T-helper 1 cell treated with Interleukin-12 subunit alpha and Interleukin-12 subunit beta and Interleukin-4 antibody, amounts not matched to agents 30 μg/mL and 1 μg/mL, for 36 hours (primary cell): Measurements from ENCODE around the gene STPG4.
A peak's percentile ranks its signal among the peaks of the same experiment; 100 is the strongest.

Experiments
- H3K27ac Mint-ChIP-seq: one replicate; pipeline ENCODE4 v1.8.0; 2021; ENCODE audit warnings: mild to moderate bottlenecking, mixed read lengths
- H3K27me3 Mint-ChIP-seq: one replicate; pipeline ENCODE4 v1.8.0; 2021; ENCODE audit warnings: low read depth, mixed read lengths
- H3K36me3 Mint-ChIP-seq: one replicate; pipeline ENCODE4 v1.8.0; 2021; ENCODE audit warnings: low read depth, mixed read lengths
- H3K4me1 Mint-ChIP-seq: one replicate; pipeline ENCODE4 v1.8.0; 2021; ENCODE audit warnings: low read depth, mixed read lengths
- H3K4me3 Mint-ChIP-seq: one replicate; pipeline ENCODE4 v1.8.0; 2021; ENCODE audit warnings: mild to moderate bottlenecking, moderate library complexity, mixed read lengths
- H3K9me3 Mint-ChIP-seq: one replicate; pipeline ENCODE4 v1.8.0; 2021; ENCODE audit warnings: mixed read lengths

STPG4 gene

GRCh38 chr2:47057687-47058002 is 97.5 kb downstream of the STPG4 start:
- peaks cover 31% of the 10 kb centered on the region for H3K36me3 Mint-ChIP-seq

DNA sequence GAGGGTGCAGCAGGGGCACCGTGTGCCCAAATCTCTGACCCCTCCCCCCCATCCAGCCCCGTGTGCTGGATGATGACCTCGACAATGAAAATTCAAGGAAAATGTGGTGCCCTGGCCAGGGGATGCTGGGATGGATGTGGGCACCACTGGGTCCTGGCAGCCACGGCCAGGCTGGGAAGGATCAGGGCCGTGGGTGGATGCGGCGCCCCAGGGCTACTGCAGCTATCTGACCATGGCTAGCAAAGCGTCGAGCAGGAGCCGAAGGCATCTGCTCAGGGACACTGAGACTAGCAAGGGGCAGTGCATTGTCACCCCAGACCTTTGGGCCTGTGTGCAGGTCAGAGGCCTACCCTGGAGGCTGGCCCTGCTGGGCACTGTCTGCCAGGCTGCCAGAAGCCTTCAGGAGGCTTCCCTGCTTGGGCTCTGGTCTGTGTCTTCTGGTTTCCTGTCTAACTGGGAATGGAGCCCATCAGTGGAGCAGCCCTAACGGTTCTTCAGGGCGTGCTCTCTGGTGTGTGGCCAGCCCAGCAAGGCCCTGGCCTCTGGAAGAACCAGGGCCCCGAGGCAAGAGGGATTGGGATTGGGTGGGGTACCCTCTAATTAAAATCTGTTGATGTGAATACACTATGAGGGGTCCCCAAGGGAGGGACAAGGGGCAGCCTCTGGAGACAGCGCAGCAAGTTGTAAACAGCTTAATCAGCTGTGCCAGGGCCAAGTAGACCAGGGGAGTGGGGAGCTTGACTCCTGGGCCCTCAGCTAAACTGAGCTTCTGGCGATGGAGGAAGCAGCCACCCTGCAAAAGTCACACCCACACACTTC is 98.0 kb downstream of the STPG4 start:
- peaks cover 18% of the 10 kb centered on the region for H3K4me1 Mint-ChIP-seq
- peaks cover 34% of the 10 kb centered on the region for H3K36me3 Mint-ChIP-seq
- H3K9me3 Mint-ChIP-seq = no peaks in the 10 kb centered on the region
- H3K27me3 Mint-ChIP-seq = no peaks in the 10 kb centered on the region
- no peak overlapping the region for H3K4me3 Mint-ChIP-seq
- peak overlapping the region; percentile 57 for H3K27ac Mint-ChIP-seq

More at GRCh38 chr2:47057687-47058002, 97.5 kb downstream of the STPG4 start:
- Mint-ChIP-seq H3K9me3 (no peaks in the 10 kb centered on the region), H3K4me3 (no peak overlapping the region), H3K4me1 (peaks cover 18% of the 10 kb centered on the region), H3K27me3 (no peaks in the 10 kb centered on the region), H3K27ac (peak overlapping the region; percentile 57)

DNA sequence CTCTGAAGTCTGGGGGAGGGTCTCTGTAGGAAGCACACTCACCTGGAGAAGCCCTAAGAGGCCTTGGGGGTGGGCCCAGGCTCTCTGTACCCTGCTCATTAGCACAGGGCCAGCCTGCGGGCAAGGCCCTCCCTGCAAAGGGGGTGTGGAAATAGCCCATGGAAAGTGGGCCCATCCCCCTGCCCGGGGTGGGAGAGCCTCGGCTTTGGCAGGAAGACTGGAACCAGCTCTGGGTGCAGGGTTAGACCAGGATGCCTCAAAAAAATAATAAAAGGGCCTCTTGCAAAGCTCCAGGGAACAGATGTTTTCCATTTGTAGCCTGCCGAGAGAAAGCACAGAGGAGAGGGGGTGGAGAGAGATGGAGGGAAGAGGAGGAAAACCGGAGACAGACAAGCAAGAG is 98.7 kb downstream of the STPG4 start:
- Mint-ChIP-seq H3K36me3 (peaks cover 39% of the 10 kb centered on the region), H3K4me3 (no peak overlapping the region), H3K4me1 (peaks cover 18% of the 10 kb centered on the region), H3K27me3 (no peaks in the 10 kb centered on the region), H3K9me3 (no peaks in the 10 kb centered on the region), H3K27ac (peak overlapping the region; percentile 41)

DNA sequence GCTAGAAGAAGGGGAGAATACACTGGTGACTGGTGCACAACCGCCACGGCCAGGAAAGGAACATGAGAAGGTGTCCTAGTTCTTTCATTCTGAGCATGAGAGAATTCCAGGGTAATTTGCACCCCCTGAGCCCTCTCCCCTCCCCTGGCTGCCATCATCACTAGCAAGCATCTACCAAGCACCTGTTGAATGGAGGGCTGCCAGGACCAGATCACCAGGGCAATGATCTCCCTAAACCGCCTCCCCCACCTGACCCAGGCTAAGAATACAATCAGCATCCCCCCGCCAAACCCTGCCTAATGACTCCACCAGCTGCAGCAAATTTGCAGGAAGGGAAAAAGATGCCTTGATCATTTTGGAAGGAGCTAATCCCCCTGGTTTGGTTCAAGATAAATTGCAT is 100.2 kb downstream of the STPG4 start:
- Mint-ChIP-seq H3K27ac (no peak overlapping the region), H3K27me3 (no peaks in the 10 kb centered on the region), H3K9me3 (no peaks in the 10 kb centered on the region), H3K4me1 (peaks cover 18% of the 10 kb centered on the region), H3K36me3 (peaks cover 37% of the 10 kb centered on the region), H3K4me3 (no peak overlapping the region)

GRCh38 chr2:47054036-47054555 is 101.0 kb downstream of the STPG4 start:
- Mint-ChIP-seq H3K9me3 (no peaks in the 10 kb centered on the region), H3K36me3 (peaks cover 34% of the 10 kb centered on the region), H3K27me3 (no peaks in the 10 kb centered on the region), H3K4me1 (peaks cover 18% of the 10 kb centered on the region), H3K4me3 (no peak overlapping the region), H3K27ac (no peak overlapping the region)

GRCh38 chr2:47052847-47053246 is 102.3 kb downstream of the STPG4 start:
- Mint-ChIP-seq H3K9me3 (no peaks in the 10 kb centered on the region), H3K36me3 (peaks cover 39% of the 10 kb centered on the region), H3K27me3 (no peaks in the 10 kb centered on the region), H3K4me3 (no peak overlapping the region), H3K4me1 (peaks cover 15% of the 10 kb centered on the region), H3K27ac (no peak overlapping the region)

- Mint-ChIP-seq H3K4me1 (peaks cover 8% of the 10 kb centered on the region), H3K9me3 (no peaks in the 10 kb centered on the region), H3K27me3 (no peaks in the 10 kb centered on the region), H3K27ac (no peak overlapping the region), H3K36me3 (peaks cover 37% of the 10 kb centered on the region), H3K4me3 (no peak overlapping the region)
Observed at GRCh38 chr2:47051562-47051961, 103.5 kb downstream of the STPG4 start.

- H3K4me1 Mint-ChIP-seq = peaks cover 4% of the 10 kb centered on the region
- H3K4me3 Mint-ChIP-seq = no peak overlapping the region
- peaks cover 34% of the 10 kb centered on the region for H3K36me3 Mint-ChIP-seq
- no peaks in the 10 kb centered on the region for H3K9me3 Mint-ChIP-seq
- no peak overlapping the region for H3K27ac Mint-ChIP-seq
- no peaks in the 10 kb centered on the region for H3K27me3 Mint-ChIP-seq
Observed at GRCh38 chr2:47050762-47051161, 104.3 kb downstream of the STPG4 start.

DNA sequence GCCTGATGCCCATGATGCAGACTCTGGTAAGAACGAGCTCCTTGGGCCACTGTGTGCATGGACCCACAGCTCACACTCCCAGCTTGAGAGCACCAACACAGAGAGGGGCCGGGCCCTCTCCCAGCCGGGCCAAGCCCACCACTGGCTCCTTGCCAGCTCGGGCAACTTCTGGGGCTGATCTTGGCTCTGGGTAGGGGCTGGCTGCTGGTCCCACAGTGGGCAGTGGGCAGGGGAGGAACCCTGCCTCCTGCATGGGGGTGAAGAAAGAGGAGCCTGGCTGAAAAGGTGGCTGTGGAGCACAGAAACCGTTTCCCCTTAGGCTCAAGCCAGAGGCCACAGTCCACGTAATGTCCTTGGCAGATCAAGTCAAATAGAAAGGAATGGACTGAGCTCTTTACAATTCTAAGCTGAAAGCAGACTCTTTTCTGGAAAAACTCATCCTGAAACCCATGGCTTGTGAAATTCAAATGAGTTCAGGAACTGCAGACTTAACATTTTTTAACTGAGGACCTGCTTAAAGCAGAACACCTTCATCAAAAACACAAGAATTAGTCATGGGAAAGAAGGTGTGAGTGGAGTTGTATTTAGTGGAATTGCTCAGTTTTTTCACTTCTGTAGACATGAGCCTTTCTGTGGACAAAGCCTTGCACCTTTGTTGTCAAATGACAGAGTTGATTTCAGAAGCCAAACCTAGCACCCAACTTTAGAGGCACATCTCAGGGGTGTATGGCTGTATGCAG is 104.9 kb downstream of the STPG4 start:
- no peaks in the 10 kb centered on the region for H3K9me3 Mint-ChIP-seq
- H3K27ac Mint-ChIP-seq = no peak overlapping the region
- H3K4me1 Mint-ChIP-seq = peaks cover 2% of the 10 kb centered on the region
- H3K27me3 Mint-ChIP-seq = no peaks in the 10 kb centered on the region
- H3K4me3 Mint-ChIP-seq = no peak overlapping the region
- H3K36me3 Mint-ChIP-seq = peaks cover 34% of the 10 kb centered on the region

- Mint-ChIP-seq H3K9me3 (no peaks in the 10 kb centered on the region), H3K27me3 (no peaks in the 10 kb centered on the region), H3K4me3 (no peak overlapping the region), H3K27ac (no peak overlapping the region), H3K36me3 (peaks cover 35% of the 10 kb centered on the region), H3K4me1 (peaks cover 1% of the 10 kb centered on the region)
Observed at GRCh38 chr2:47049502-47049901, 105.6 kb downstream of the STPG4 start.

DNA sequence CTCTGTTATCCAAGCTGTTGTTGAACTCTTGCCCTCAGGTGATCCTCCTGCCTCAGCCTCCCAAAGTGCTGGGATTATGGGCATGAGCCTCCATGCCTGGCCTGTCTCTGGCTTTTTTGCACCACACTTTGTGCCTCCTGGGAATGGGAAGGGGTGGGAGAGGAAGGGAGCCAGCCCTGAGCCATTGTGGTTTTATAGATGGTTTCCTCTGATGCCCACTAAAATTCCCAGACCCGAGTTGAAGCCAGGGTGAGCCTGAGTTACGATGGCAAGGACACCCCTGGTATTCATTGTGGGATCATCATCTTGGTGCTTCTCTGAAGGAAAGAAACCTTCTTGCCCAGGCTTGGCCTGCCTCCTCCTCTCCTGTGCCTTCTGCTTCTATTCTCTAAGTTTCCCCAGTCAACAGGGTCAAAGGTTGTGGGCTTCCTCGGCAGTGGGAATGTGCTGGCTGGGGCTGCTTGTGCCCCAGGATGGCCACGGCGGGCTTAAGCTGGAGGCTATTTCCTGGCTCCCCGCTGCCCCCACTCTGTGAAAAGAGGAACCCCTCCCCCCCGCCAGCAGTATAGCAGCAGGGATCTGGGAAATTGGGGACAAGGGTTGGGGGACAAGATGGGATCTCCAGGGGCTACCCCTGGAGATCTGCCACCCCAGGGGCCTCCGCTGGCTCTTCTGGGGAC is 106.2 kb downstream of the STPG4 start:
- Mint-ChIP-seq H3K36me3 (peaks cover 37% of the 10 kb centered on the region), H3K9me3 (no peaks in the 10 kb centered on the region), H3K27me3 (no peaks in the 10 kb centered on the region), H3K4me1 (peaks cover 5% of the 10 kb centered on the region), H3K4me3 (no peak overlapping the region), H3K27ac (no peak overlapping the region)

DNA sequence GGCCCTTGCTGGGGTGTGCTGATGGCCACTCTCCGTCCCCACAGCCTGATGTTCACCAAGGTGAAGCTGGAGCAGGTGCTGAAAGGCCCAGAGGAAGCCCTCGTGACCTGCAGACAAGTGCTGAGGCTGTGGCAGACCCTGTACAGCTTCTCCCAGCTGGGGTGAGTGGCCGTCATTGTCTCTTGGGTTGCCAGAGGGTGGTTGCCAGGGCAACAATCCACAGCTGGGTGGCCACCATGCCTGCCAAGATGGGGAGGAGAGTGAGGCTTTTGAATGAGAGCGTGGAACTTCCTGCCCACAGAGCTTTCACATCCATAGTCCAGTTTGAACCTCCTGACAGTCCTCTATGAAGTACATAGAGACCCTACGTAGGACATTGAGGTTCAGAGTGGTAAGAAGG is 108.8 kb downstream of the STPG4 start:
- Mint-ChIP-seq H3K9me3 (no peaks in the 10 kb centered on the region), H3K27ac (no peak overlapping the region), H3K27me3 (no peaks in the 10 kb centered on the region), H3K36me3 (peaks cover 23% of the 10 kb centered on the region), H3K4me3 (no peak overlapping the region), H3K4me1 (peaks cover 14% of the 10 kb centered on the region)

DNA sequence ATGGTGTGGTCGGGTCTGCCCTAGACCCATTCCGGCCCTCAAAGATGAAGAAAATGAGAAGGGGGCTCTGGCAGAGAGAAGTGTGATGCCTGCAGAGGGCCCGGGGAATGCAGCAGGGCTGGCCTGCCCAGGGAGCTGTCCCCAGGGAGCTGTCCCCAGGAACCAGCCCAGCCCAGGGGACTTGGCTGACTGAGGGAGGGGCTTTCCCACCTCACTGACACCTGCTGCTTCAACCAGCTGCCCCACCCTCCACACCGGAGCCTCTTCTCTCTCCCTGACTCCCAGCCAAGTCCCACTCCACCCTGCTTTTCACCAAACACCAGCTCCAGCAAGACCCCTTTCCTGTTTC is 111.2 kb downstream of the STPG4 start:
- Mint-ChIP-seq H3K27me3 (no peaks in the 10 kb centered on the region), H3K36me3 (peaks cover 24% of the 10 kb centered on the region), H3K4me3 (no peak overlapping the region), H3K27ac (no peak overlapping the region), H3K9me3 (no peaks in the 10 kb centered on the region), H3K4me1 (peaks cover 22% of the 10 kb centered on the region)

DNA sequence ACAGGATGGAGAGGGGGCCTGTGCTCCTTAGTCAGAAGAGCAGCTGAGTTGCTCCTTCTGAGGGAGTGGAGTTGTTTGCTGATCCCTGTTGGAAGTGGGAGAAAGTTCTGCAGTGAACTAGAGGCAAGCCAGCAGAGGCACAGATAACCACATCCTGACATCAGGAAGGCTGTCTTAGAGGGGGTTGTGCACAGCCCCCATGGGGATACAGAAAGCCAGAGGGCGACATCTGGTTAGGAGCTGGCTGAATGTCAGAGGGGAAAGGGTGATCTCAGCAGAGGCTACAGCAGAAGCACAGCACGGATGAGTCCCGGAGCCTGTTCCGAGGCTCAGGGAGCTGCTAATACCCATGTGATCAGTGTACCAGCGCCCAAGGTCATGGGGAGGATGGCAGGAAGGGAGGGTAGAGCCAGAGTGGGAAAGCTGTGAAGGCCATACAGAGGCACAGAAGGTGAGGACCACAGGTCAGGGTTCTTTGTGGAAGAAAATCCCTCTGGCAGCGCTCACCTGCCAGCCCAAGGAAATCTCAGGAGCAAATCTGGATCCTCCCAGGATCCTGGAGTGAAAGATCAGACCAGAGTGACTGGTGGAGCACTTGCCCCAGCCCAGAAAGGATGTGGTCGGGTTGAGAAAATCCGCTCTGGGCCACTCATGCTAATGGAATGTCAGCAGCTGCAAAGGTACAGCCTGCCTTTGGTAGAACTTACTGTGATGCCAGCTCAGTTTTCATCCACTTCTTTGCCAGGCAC is 111.8 kb downstream of the STPG4 start:
- Mint-ChIP-seq H3K27ac (peak overlapping the region; percentile 49), H3K4me1 (peaks cover 24% of the 10 kb centered on the region), H3K4me3 (no peak overlapping the region), H3K27me3 (no peaks in the 10 kb centered on the region), H3K9me3 (no peaks in the 10 kb centered on the region), H3K36me3 (peaks cover 25% of the 10 kb centered on the region)
